ENCODE data around the gene VCL.

DNA sequence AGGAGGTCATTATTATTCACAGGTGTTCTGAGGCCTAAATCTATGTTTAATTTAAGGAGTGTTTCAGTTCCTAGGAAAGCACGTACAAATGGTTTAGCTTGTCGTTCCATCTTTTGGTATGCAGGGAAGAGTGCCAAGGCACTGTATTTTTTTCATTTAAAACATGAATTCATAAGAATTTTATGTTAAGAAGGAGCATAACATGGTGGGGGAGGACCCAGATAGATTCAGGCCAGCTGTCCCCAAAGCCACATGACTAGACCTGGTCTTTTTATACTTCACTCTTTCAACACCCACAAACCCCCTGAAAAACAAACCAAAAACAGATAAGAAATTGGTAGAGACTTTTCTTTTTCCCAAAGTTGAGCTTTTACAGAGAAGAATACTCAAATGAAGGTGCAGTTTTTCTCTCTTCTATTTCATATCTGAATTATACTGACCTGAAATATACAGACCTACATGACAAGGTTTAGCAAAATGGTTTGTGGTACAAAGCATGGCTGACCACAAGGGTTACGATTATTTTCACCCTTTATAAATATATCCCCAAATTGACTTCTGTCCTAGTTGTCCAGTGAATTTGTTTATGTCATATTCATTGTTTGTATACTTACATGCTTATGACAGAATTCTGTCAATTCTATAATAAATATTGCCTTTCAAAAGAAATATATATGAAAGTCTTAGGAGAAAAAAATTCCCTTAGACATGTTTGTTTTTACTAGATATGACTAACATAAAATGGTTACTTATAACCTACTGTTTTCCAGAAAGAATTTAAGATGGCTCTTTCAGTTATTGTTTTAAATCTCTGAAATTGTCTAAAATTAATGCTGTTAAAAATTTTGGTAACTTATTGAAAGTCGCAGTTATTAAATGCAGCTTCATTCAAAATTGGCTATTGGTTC lies 81.4 kb downstream of the VCL start:
- TF ChIP-seq GATA2 (IDR thresholded peaks at IDR 0.05; ENCODE audit: low read depth, low read length) (no peak), GATA3 (IDR thresholded peaks at IDR 0.05; ENCODE audit: low read depth, low read length) (no peak)

All from SH-SY5Y (cell line).